ENCODE data around the gene NEDD4L. TPM values are rescaled to one million over a fixed set of nuclear protein-coding genes. Genes with fewer than 3 reads are reported as not detected.

Gene NEDD4L
- total and polyA plus RNA-seq, 2 experiments from 2014 or later: 36.2 to 72.3 TPM

DNA sequence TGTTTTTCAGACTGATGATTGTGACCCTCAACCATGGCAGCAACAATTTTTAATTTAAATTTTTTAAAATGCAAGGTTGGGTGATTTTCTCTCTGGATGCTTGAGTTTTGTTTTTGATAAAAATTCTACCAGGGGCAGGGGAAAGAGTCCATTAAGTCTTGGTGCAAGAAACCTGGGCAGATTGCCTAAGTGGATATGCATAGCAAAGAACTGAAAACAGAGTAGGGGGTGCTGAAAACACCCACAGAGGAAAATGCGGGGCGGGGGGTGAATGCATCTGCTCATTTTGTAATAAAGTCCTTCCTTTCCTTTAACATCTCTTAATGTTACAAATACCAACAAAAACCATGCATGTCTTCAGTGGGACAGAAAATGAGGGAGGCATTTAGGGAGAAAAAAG is 138.0 kb downstream of the NEDD4L start (continued):
- TF ChIP-seq, protein P1, sequence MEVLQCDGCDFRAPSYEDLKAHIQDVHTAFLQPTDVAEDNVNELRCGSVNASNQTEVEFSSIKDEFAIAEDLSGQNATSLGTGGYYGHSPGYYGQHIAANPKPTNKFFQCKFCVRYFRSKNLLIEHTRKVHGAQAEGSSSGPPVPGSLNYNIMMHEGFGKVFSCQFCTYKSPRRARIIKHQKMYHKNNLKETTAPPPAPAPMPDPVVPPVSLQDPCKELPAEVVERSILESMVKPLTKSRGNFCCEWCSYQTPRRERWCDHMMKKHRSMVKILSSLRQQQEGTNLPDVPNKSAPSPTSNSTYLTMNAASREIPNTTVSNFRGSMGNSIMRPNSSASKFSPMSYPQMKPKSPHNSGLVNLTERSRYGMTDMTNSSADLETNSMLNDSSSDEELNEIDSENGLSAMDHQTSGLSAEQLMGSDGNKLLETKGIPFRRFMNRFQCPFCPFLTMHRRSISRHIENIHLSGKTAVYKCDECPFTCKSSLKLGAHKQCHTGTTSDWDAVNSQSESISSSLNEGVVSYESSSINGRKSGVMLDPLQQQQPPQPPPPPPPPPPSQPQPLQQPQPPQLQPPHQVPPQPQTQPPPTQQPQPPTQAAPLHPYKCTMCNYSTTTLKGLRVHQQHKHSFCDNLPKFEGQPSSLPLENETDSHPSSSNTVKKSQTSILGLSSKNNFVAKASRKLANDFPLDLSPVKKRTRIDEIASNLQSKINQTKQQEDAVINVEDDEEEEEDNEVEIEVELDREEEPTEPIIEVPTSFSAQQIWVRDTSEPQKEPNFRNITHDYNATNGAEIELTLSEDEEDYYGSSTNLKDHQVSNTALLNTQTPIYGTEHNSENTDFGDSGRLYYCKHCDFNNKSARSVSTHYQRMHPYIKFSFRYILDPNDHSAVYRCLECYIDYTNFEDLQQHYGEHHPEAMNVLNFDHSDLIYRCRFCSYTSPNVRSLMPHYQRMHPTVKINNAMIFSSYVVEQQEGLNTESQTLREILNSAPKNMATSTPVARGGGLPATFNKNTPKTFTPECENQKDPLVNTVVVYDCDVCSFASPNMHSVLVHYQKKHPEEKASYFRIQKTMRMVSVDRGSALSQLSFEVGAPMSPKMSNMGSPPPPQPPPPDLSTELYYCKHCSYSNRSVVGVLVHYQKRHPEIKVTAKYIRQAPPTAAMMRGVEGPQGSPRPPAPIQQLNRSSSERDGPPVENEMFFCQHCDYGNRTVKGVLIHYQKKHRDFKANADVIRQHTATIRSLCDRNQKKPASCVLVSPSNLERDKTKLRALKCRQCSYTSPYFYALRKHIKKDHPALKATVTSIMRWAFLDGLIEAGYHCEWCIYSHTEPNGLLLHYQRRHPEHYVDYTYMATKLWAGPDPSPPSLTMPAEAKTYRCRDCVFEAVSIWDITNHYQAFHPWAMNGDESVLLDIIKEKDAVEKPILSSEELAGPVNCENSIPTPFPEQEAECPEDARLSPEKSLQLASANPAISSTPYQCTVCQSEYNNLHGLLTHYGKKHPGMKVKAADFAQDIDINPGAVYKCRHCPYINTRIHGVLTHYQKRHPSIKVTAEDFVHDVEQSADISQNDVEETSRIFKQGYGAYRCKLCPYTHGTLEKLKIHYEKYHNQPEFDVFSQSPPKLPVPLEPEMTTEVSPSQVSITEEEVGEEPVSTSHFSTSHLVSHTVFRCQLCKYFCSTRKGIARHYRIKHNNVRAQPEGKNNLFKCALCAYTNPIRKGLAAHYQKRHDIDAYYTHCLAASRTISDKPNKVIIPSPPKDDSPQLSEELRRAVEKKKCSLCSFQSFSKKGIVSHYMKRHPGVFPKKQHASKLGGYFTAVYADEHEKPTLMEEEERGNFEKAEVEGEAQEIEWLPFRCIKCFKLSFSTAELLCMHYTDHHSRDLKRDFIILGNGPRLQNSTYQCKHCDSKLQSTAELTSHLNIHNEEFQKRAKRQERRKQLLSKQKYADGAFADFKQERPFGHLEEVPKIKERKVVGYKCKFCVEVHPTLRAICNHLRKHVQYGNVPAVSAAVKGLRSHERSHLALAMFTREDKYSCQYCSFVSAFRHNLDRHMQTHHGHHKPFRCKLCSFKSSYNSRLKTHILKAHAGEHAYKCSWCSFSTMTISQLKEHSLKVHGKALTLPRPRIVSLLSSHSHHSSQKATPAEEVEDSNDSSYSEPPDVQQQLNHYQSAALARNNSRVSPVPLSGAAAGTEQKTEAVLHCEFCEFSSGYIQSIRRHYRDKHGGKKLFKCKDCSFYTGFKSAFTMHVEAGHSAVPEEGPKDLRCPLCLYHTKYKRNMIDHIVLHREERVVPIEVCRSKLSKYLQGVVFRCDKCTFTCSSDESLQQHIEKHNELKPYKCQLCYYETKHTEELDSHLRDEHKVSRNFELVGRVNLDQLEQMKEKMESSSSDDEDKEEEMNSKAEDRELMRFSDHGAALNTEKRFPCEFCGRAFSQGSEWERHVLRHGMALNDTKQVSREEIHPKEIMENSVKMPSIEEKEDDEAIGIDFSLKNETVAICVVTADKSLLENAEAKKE (CRISPR knock-in tag; IDR thresholded peaks at IDR 0.05): no peak
- no peak for TF ChIP-seq ZNF114 (CRISPR knock-in tag; IDR thresholded peaks at IDR 0.05)
- TF ChIP-seq ZNF331 (CRISPR knock-in tag; IDR thresholded peaks at IDR 0.05; ENCODE audit: low read depth): no peak
- TF ChIP-seq EZH2phosphoT487 (IDR thresholded peaks at IDR 0.05; ENCODE audit: unreplicated experiment): no peak
- TF ChIP-seq JUNB (IDR thresholded peaks at IDR 0.05; ENCODE audit: unreplicated experiment): no peak
- no peak for TF ChIP-seq CREB1 (CRISPR knock-in tag; IDR thresholded peaks at IDR 0.05; ENCODE audit: low read depth)

DNA sequence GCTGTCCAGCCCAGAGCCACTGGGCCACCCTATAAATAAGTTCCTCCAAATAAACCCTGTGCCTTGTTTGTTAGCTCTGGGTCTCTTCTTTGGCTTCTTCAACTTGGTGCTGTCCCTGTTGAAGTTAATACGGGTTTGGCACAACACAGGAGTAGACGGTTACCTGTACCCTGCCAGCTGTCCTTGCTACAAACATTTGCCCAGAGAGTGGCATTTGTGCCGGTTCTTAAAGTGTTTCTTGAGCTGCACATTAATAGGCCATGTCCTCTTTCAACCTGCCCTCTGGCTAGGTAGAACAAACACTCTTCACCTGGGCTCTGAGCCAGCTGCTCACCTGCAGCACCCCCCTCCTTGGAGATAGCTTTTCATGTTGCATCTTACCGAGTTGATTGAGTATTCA is 139.2 kb downstream of the NEDD4L start:
- Histone ChIP-seq H3K36me3 (ENCODE audit: insufficient read depth) (no peaks in the 10 kb centered on the region), H3K4me2 (no peak overlapping the region), H3K27ac (ENCODE audit: low read depth) (no peak overlapping the region), H2AFZ (no peak overlapping the region), H3K9me2 (ENCODE audit: insufficient read depth) (no peaks in the 10 kb centered on the region), H3K79me2 (replicated peaks; ENCODE audit: insufficient read depth) (peaks cover 47% of the 10 kb centered on the region), H3K4me3 (no peak overlapping the region), H3F3A (replicated peaks; ENCODE audit: low read depth) (no peaks in the 10 kb centered on the region), H4K20me1 (replicated peaks; ENCODE audit: insufficient read depth) (peaks cover 3% of the 10 kb centered on the region; the same call in 1 of the 2 replicates), H3K27me3 (ENCODE audit: insufficient read depth) (no peaks in the 10 kb centered on the region), H3K4me1 (ENCODE audit: insufficient read depth) (peaks cover 24% of the 10 kb centered on the region)
- no peak overlapping the region for H3K27ac Mint-ChIP-seq
- no peak overlapping the region for H3K4me3 Mint-ChIP-seq
- H3K36me3 Mint-ChIP-seq (ENCODE audit: low read depth): peaks cover 10% of the 10 kb centered on the region
- H3K27me3 Mint-ChIP-seq (ENCODE audit: insufficient read depth, low read depth, poor library complexity): peaks cover 11% of the 10 kb centered on the region
- H3K9me3 Mint-ChIP-seq: peaks cover 13% of the 10 kb centered on the region; the same call in 2 of the 3 replicates
- peaks cover 49% of the 10 kb centered on the region for H3K4me1 Mint-ChIP-seq
- ATAC-seq (no peak), DNase-seq (ENCODE audit: low spot score) (no peak)
- TF ChIP-seq JUNB (IDR thresholded peaks at IDR 0.05; ENCODE audit: unreplicated experiment) (no peak), NANOG (IDR thresholded peaks at IDR 0.05; ENCODE audit: borderline replicate concordance) (no peak), CTCF (conservative IDR thresholded peaks at IDR 0.05; ENCODE audit: low read depth in 2 of 2) (no peak), POLR2AphosphoS5 (IDR thresholded peaks at IDR 0.05; ENCODE audit: low read depth) (no peak), CREB1 (CRISPR knock-in tag; IDR thresholded peaks at IDR 0.05; ENCODE audit: low read depth) (no peak), STAT1 (IDR thresholded peaks at IDR 0.05; ENCODE audit: unreplicated experiment) (no peak), EZH2phosphoT487 (IDR thresholded peaks at IDR 0.05; ENCODE audit: unreplicated experiment) (no peak), EZH2 (IDR thresholded peaks at IDR 0.05; ENCODE audit: low read depth, unreplicated experiment) (no peak)
- TF ChIP-seq, protein P2, sequence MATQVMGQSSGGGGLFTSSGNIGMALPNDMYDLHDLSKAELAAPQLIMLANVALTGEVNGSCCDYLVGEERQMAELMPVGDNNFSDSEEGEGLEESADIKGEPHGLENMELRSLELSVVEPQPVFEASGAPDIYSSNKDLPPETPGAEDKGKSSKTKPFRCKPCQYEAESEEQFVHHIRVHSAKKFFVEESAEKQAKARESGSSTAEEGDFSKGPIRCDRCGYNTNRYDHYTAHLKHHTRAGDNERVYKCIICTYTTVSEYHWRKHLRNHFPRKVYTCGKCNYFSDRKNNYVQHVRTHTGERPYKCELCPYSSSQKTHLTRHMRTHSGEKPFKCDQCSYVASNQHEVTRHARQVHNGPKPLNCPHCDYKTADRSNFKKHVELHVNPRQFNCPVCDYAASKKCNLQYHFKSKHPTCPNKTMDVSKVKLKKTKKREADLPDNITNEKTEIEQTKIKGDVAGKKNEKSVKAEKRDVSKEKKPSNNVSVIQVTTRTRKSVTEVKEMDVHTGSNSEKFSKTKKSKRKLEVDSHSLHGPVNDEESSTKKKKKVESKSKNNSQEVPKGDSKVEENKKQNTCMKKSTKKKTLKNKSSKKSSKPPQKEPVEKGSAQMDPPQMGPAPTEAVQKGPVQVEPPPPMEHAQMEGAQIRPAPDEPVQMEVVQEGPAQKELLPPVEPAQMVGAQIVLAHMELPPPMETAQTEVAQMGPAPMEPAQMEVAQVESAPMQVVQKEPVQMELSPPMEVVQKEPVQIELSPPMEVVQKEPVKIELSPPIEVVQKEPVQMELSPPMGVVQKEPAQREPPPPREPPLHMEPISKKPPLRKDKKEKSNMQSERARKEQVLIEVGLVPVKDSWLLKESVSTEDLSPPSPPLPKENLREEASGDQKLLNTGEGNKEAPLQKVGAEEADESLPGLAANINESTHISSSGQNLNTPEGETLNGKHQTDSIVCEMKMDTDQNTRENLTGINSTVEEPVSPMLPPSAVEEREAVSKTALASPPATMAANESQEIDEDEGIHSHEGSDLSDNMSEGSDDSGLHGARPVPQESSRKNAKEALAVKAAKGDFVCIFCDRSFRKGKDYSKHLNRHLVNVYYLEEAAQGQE (IDR thresholded peaks at IDR 0.05; ENCODE audit: unreplicated experiment): no peak
